ENCODE data around the gene COLGALT1.

- TF ChIP-seq POLR2AphosphoS5 (IDR thresholded peaks at IDR 0.05; ENCODE audit: low read depth, low read length) (no peak), SIN3A (IDR thresholded peaks at IDR 0.05; ENCODE audit: borderline replicate concordance, insufficient read depth, low read length) (no peak)
These were observed 2.0 kb downstream of the COLGALT1 start for GRCh38 chr19:17557466-17557865.

Data from PFSK-1 (cell line).